ENCODE measurements around the gene COL20A1.
A peak's percentile ranks its signal among the peaks of the same experiment; 100 is the strongest.

The COL20A1 gene

DNA sequence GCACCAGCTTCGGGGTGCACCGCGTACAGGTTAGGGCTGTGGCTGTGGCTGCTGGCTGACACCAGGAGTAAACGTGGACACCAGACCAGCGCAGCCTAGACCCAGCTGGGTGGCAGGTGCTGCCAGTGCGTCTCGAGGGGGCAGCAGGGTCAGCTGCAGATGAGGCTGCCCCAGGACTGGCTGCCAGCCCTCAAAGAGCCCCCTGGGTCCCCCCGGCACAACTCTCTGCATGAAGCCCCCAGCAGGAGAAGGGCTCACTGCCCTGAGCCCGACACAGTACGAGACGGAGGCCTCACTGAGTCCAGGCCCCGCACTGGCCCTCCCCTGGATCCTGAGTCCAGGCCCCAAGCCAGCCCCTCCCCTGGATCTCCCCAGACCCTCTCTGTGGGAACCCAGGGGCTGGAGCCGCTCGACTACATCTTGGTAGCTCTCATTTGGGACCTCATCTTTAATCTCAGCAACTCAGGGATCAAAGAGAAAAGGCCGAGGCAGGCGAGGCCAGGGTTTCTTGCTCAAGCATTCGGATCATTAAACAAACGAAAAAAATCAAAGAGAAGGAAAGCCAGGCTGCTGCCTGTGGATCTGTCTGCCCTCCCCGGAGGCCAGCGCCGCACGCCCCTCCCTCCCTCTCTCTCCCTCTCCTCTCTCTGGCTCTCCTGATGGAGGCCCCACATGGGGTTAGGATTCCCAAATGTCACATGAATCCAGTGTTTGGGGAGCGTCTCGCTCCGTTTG is 31.8 kb upstream of the COL20A1 start:
- DNase-seq (ENCODE audit: low read depth) = no peak

GRCh38 chr20:63261795-63262528 is 31.0 kb upstream of the COL20A1 start:
- DNase-seq (ENCODE audit: low read depth) = no peak

GRCh38 chr20:63262836-63263235 is 30.1 kb upstream of the COL20A1 start:
- DNase-seq (ENCODE audit: low read depth) = no peak

- no peak for DNase-seq (ENCODE audit: low read depth)
Observed at GRCh38 chr20:63264000-63264399, 29.0 kb upstream of the COL20A1 start.

DNA sequence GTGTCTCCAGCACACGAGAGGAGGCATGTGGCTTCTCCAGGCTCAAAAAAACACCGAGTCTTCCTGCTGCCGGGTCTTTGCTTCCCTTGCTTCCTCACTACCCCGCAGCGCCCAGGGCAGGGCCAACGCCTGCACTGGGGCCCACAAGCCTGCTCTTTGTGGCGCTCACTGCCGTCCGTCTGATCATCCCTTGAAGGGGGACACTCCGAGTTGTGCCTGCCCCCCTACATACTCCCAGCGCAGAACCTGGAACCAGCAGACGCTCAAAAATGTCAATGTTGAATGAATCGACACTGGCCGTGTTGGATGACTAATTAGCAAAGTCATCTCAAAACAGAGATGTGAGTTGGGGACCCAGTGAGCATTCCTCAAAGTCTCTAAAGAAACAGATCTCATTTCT is 28.5 kb upstream of the COL20A1 start:
- DNase-seq (ENCODE audit: low read depth) = no peak

- DNase-seq (ENCODE audit: low read depth) = no peak
Observed at GRCh38 chr20:63265891-63266515, 27.0 kb upstream of the COL20A1 start.

GRCh38 chr20:63267691-63268090 is 25.3 kb upstream of the COL20A1 start:
- no peak for DNase-seq (ENCODE audit: low read depth)

- no peak for DNase-seq (ENCODE audit: low read depth)
Observed at GRCh38 chr20:63268256-63268655, 24.7 kb upstream of the COL20A1 start.

DNA sequence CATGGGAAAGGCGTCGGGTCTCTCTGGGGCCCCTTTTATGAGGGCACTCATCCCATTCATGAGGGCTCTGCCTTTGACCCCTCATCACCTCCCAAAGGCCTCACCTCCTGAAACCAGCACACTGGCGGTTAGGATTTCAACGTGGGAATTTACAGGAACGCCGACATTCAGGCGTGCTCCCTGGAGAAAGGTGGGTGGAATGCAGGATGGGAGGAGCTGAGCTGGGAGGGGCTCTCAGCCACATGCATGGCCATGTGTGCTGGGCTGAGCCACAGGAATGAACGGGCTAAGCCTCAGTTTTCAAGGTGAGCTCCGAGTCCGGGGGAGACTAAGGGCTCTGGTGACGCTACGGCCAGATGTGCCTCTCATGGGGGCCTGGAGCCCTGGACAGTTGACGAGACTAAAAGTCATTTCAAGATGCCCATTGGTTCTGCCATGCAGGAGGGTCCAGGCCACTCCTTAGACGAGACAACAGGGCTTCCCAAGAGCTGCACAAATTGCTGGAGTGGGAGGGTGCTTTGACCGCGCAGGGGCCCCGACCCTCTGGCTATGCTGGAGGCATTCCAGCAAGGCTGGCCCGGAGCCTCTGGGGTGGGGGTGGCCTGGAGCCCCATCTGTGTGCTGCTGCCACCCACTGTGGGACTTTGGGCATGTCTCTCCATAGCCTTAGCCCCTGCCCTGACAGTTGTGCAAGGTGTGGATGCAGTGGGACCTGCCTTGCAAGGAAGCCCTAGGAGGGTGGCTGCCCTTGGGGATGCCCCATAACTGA is 24.1 kb upstream of the COL20A1 start:
- DNase-seq (ENCODE audit: low read depth) = no peak

- DNase-seq (ENCODE audit: low read depth) = no peak
Observed at GRCh38 chr20:63269724-63270123, 23.3 kb upstream of the COL20A1 start.

DNA sequence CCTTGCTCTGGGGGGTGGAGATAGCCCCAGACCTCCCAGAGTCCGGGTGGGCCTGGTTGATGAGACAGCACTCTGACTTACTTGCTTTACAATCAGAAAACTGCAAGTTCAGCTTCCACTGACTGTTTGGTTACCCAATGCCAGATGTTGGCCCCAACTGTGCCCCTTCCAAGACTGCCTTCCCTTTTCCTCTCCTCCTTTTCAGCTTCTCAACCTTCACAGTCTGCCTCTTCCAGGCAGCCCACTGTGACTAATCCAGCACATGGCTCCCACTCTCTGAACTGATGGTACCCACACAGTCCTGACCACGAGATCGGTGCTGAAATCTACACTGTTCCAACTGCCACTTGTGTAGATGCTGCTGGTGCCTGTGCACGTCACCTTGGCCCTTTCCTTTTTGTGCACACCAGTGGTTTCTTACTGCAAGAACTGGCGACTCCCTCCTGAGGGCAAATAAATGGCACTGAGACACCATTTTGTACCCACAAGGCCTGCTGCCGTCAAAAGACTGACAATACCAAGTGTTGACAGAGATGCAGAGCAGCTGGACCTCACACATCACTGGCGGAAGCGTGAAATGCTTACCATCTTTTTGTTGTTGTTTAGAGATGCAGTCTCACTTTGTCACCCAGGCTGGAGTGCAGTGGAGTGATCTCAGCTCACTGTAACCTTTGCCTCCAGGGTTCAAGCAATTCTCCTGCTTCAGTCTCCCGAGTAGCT is 22.2 kb upstream of the COL20A1 start:
- DNase-seq (ENCODE audit: low read depth) = no peak

- DNase-seq (ENCODE audit: low read depth) = peak; percentile 78
Observed at GRCh38 chr20:63272105-63273058, 20.6 kb upstream of the COL20A1 start, which contains the start of gene ARFGAP1. TSS of gene ARFGAP1 (plus strand) at chr20:63272813. CDS start at chr20:63275581, 2,768 bp downstream.

DNA sequence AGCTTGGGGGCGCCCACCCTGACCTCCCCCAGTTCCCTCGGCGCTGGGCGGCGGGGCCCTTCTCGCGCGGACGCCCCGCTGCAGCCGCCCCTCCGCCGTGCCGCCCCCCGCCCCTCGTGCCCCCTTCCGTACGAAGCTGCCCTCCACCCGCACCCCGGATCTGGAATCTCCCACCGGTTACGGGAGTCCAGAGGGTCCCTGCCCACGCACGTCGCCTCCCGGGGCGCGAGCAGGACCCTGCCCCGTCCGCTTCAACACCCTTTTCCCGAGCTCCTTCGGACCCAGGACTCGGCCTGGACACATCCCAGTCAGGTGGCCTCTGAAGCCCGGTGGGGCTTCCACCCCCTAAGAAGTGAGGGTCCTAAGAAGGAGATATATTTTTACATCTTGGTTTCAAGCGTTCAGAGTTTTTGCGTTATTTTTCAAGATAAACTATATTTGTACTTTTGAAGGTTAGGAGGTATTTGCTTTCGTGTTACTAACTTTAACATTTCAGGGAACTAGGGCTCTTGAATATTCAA is 19.9 kb upstream of the COL20A1 start:
- DNase-seq (ENCODE audit: low read depth) = no peak

DNA sequence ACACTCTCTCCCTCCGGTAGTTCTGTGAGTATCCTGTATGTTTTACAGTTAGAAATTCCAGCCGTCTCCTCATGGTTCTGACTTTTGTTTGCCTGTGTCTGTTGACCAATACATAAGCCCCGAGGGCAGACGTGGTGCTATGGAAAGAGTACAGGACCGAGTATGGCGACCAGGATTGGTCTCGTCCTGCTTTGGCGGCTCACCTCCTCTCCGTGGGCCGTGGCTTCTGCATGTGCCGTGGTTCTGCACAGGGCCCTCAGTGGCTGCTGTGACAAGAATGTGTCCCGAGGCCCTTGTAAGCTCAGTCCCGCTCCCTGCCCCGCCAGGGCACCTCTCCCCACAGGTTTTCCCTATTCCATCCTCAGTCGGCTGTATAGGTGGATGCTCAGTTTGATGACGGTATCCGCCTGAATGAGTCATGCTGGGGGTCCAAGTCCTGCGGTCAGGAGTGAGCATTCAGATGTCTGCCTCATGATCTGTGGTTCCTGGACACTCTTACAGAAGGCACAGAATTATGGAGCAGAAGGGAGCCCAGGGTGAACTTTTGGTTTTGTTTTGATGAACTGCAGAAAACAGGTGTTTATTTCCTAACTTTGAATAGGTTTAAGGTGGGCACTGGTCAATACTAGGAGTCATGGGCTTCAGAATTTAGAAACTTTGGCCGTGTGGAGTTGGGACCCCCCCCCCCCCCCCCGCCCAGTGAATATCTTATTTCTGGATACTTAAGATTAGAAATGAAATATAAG is 19.2 kb upstream of the COL20A1 start:
- no peak for DNase-seq (ENCODE audit: low read depth)

- DNase-seq (ENCODE audit: low read depth) = no peak
Observed at GRCh38 chr20:63274381-63275228, 18.4 kb upstream of the COL20A1 start.

DNA sequence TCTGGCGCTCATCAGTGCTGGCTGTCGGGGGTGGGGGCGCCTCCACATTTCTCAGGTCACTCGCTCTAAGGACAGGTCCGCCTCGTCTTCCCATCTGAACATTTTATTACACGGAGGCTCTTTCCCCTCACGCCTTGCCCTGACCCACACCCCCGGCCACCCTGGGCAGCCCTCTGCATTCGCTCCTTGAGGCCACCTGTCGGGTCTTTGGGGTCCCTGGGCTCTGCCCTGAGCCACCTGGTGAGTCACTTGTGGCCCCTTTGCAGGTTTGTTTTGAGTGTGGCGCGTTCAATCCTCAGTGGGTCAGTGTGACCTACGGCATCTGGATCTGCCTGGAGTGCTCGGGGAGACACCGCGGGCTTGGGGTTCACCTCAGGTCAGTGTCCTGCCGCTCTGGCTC is 17.2 kb upstream of the COL20A1 start:
- no peak for DNase-seq (ENCODE audit: low read depth)

GRCh38 chr20:63276956-63277355 is 16.0 kb upstream of the COL20A1 start:
- DNase-seq (ENCODE audit: low read depth) = no peak

GRCh38 chr20:63277466-63278272 is 15.3 kb upstream of the COL20A1 start:
- no peak for DNase-seq (ENCODE audit: low read depth)
